ENCODE data around the gene SMG6. TPM values are rescaled to one million over a fixed set of nuclear protein-coding genes. Genes with fewer than 3 reads are reported as not detected.
A peak's percentile ranks its signal among the peaks of the same experiment; 100 is the strongest.

Gene SMG6
- total RNA-seq, 1 donor from 2014 or later, result 28.8 TPM

DNA sequence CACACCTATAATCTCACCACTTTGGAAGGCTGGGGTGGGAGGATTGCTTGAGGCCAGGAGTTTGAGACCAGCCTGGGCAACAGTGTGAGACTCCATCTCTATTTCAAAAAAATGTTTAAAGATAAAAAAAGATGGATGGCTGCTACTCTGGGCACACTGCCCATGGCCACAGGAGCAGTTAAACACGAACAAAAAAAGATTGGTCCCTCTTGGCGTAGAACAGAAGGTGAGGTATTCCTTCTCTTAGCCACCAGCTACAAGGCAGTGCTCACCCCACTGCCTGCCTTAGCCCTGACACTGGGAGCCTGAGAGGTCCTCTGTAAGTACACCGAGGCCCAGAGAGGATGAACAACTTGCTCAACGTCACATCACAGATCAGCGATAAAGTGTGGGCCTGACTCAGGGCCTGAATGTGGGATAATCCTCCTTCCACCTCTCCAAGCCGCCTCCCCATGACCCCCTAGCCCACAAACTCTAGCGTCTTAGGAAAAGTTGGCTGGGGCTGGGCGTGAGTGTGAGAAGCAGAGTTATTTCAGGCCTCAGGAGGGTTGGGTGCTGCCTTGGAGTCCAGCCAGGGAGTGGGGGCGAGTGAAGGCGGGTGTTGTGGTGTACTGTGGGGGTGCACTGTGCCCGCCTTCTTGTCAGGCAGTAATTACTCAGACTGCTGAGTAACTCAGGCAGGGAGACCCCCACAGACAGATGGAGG is 275.9 kb downstream of the SMG6 start:
- ATAC-seq, result no peak
- Histone ChIP-seq H3K27me3 (peaks cover 46% of the 10 kb centered on the region), H3K36me3 (no peaks in the 10 kb centered on the region), H3K27ac (no peak overlapping the region), H3K9me3 (no peaks in the 10 kb centered on the region), H3K4me3 (no peak overlapping the region), H3K4me1 (peaks cover 37% of the 10 kb centered on the region)
- no peak for DNase-seq
- TF ChIP-seq, protein P1, sequence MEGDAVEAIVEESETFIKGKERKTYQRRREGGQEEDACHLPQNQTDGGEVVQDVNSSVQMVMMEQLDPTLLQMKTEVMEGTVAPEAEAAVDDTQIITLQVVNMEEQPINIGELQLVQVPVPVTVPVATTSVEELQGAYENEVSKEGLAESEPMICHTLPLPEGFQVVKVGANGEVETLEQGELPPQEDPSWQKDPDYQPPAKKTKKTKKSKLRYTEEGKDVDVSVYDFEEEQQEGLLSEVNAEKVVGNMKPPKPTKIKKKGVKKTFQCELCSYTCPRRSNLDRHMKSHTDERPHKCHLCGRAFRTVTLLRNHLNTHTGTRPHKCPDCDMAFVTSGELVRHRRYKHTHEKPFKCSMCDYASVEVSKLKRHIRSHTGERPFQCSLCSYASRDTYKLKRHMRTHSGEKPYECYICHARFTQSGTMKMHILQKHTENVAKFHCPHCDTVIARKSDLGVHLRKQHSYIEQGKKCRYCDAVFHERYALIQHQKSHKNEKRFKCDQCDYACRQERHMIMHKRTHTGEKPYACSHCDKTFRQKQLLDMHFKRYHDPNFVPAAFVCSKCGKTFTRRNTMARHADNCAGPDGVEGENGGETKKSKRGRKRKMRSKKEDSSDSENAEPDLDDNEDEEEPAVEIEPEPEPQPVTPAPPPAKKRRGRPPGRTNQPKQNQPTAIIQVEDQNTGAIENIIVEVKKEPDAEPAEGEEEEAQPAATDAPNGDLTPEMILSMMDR (IDR thresholded peaks at IDR 0.05), result no peak
- intact Hi-C loops (cut with DNase I), result loop anchor here (5.0 kb wide), 1 partner anchor 120 kb away; no protein-coding TSS in a partner anchor

DNA sequence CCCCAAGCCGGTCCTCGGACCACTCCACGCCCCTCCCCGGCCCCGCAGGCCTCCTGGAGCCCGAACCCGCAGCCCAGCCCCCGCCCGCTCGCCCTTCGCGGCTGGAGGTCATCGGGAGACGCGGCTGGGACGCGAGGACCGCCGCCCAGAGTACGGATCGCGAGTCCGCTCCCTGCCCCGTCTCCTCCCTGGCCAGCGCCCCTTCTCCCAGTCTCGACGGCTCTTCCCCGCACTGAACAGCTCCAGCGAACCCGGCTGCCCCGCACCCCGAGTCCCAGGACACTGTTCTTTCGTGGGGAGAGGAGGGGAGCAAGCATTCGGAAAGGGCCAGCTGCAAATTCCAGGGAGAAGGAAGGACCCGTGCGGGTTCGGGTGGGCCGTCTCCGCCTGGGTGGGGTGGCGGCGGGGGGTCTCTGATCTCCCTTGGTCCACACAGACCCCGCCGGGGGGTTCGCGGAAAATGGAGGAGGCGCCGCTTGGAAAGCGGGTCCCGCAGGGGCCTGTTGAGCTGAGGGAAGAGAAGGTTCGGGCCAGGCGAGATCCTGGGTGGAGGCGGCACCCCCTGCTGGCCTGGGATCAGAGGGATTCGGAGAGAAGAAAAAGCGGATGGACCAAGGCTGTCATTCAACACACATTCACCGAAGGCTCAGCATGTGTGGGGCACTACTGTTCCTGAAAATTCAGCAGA is 277.8 kb downstream of the SMG6 start:
- Histone ChIP-seq H3K27ac (no peak overlapping the region), H3K27me3 (peaks cover 46% of the 10 kb centered on the region), H3K36me3 (no peaks in the 10 kb centered on the region), H3K4me3 (peak overlapping the region; percentile 58), H3K9me3 (no peaks in the 10 kb centered on the region), H3K4me1 (peaks cover 36% of the 10 kb centered on the region)
- intact Hi-C loops (cut with DNase I), result loop anchor here (5.0 kb wide), 1 partner anchor 118 kb away; no protein-coding TSS in a partner anchor
- TF ChIP-seq, protein P1 (IDR thresholded peaks at IDR 0.05), result peak; percentile 71
- ATAC-seq (peak; percentile 43), DNase-seq (peak; percentile 88)

DNA sequence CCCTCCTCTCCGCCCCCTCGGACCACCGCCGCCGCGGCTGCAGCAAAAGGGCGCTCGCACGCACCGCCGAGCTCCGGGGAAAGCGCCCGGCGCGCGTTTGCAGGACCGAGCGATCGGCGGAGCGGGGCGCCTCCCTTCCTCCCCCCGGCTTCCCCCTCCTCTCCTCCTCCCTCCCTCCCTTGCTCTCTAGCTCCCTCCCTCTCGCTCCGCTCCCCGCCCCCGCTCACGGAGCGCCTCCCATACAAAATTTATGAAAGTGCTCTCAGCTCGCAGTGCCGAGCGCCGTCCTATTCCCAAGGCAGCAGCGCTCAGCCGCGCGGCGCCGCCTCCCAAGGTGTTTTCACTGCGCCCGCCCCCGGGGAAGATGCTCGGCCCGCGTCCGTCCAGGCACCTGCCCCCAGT is 278.4 kb downstream of the SMG6 start, which contains the start of gene RTN4RL1:
Gene RTN4RL1, minus strand, starts transcription at position 115 of the 402 bp plus-strand sequence. CDS start 469 bp downstream, outside the sequence.
- TF ChIP-seq, protein P1 (IDR thresholded peaks at IDR 0.05), result no peak
- Histone ChIP-seq H3K9me3 (no peaks in the 10 kb centered on the region), H3K4me3 (peak within 1 kb of the TSS; percentile 58), H3K4me1 (peaks cover 34% of the 10 kb centered on the region), H3K27me3 (peaks cover 46% of the 10 kb centered on the region), H3K36me3 (no peaks in the 10 kb centered on the region), H3K27ac (peak within 1 kb of the TSS; percentile 51)
- intact Hi-C loops (cut with DNase I), result loop anchor here (5.0 kb wide), 1 partner anchor 118 kb away; no protein-coding TSS in a partner anchor
- ATAC-seq, result peak; percentile 62
- DNase-seq, result peak; percentile 92

DNA sequence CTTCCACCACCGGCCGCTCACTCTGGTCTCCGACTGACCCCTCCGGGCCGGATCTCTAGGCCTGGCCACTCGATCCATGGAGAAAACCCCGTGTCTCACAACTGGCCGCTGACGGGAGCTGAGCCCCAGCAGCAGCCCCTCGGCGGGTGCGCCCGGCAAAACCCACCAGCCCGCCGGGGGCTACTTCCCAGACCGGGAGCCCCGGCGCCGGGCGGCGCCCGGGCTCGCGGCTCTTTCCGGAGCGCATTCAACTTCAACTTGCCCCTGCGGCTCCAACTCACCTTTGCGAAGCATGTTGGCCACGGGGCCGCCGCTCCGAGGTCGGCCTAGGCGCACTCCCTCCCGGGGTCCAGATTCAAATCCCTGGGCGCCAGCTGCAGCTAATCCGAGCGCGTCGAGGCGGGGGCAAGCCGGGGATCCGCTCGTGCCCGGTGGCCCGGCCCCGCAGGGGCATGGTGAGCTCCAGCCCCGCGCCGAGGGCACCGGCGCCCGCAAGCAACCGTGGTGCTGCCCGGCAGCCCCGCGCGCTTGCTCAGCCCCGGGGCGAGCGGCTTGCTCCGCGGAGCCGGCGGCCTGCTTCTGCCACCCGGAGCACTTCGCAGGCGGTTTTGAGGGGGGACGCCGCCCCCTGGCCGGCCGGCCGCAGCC is 278.9 kb downstream of the SMG6 start:
- Histone ChIP-seq H3K27me3 (peaks cover 46% of the 10 kb centered on the region), H3K36me3 (no peaks in the 10 kb centered on the region), H3K4me1 (peaks cover 34% of the 10 kb centered on the region), H3K4me3 (peak overlapping the region; percentile 58), H3K9me3 (no peaks in the 10 kb centered on the region), H3K27ac (peak overlapping the region; percentile 51)
- ATAC-seq (peak; percentile 1), DNase-seq (peak; percentile 71)
- intact Hi-C loops (cut with DNase I), result loop anchor here (5.0 kb wide), 1 partner anchor 117 kb away; no protein-coding TSS in a partner anchor
- TF ChIP-seq, protein P1 (IDR thresholded peaks at IDR 0.05), result no peak

DNA sequence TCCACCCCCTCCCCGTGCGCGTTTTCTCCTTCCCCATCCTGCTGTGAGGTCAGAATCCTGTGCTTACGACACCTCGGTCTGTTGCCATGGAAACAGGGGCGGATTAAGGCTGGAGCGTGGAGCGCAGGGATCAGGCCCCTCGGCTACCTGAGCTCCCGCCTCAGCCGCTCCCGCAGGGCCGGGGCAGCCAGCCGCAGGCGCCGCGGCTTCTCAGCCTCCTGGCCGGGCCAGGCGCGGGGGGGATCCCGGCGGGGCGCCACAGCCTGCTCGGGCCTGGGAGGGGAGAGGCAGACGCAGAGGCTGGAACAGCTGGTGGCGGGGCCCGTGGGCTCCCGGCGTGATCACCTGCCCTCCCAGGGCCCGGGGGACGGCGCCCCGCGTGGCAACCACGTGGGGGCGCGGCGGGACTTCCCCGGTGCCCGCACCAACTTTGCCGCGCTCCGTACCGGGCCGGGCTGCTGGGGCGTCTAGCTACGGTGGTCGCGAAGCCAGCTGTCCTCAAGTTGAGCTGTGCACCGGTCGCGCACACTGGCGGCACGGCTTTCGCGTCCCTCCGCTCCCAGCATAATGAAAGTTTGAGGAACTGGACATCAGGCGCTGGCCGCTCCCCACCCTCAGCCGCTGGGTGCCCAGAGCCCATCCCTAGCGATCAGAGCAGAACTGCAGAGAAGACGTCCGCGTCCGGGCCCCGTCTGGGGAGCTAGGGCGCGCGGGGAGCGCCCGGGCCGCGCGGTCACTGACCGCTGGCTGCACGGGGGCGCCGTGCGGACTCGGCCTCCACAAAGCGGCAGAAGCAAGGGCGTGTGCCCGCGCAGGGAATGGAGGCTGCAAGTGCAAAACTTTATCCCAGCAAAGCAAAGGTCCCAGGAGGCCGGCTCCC is 279.7 kb downstream of the SMG6 start:
- peak overlapping the region; percentile 51 for H3K27ac ChIP-seq
- H3K27me3 ChIP-seq, result peaks cover 46% of the 10 kb centered on the region
- intact Hi-C loops (cut with DNase I), result no loop called here
- ATAC-seq (peak; percentile 51), DNase-seq (peak; percentile 84)
- no peaks in the 10 kb centered on the region for H3K9me3 ChIP-seq
- TF ChIP-seq, protein P1 (IDR thresholded peaks at IDR 0.05), result no peak
- no peaks in the 10 kb centered on the region for H3K36me3 ChIP-seq
- peak overlapping the region; percentile 58 for H3K4me3 ChIP-seq
- peaks cover 34% of the 10 kb centered on the region for H3K4me1 ChIP-seq
